HEK293 (cell line): ENCODE data around the gene SIGLEC8.

Experiments
- BCL11A ChIP-seq: fragments of 450-650 bp; formaldehyde crosslinking; IDR thresholded peaks from 2 replicates; pipeline ENCODE4 v1.5.1; 2016; ENCODE audit warnings: low read depth, missing biosample characterization, missing genetic modification characterization
- KLF16 ChIP-seq: fragments of 450-650 bp; formaldehyde crosslinking; IDR thresholded peaks from 2 replicates; pipeline ENCODE4 v1.5.1; 2017; ENCODE audit warnings: missing biosample characterization, missing genetic modification characterization
- KLF9 ChIP-seq: fragments of 450-650 bp; formaldehyde crosslinking; IDR thresholded peaks from 2 replicates; pipeline ENCODE4 v1.5.1; 2016; ENCODE audit warnings: missing biosample characterization, missing genetic modification characterization, low read depth
- PRDM4 ChIP-seq: fragments of 450-650 bp; formaldehyde crosslinking; IDR thresholded peaks from 2 replicates; pipeline ENCODE4 v1.5.1; 2017; ENCODE audit warnings: missing biosample characterization, missing genetic modification characterization
- REST ChIP-seq: fragments of 450-650 bp; formaldehyde crosslinking; IDR thresholded peaks from 2 replicates; pipeline ENCODE4 v1.5.1; 2016; ENCODE audit warnings: missing biosample characterization, missing genetic modification characterization
- ZBTB11 ChIP-seq: fragments of 450-650 bp; formaldehyde crosslinking; conservative IDR thresholded peaks from 2 replicates; pipeline ENCODE4 v1.5.1; 2016; ENCODE audit warnings: low read depth, missing biosample characterization, missing genetic modification characterization
- ZNF169 ChIP-seq: fragments of 450-650 bp; formaldehyde crosslinking; IDR thresholded peaks from 2 replicates; pipeline ENCODE4 v1.5.1; 2016; ENCODE audit warnings: missing biosample characterization, missing genetic modification characterization
- ZNF555 ChIP-seq: fragments of 450-650 bp; formaldehyde crosslinking; conservative IDR thresholded peaks from 2 replicates; pipeline ENCODE4 v1.5.1; 2017; ENCODE audit warnings: missing biosample characterization, mild to moderate bottlenecking, missing genetic modification characterization, inconsistent platforms
- ZNF768 ChIP-seq: fragments of 450-650 bp; formaldehyde crosslinking; IDR thresholded peaks from 2 replicates; pipeline ENCODE4 v1.5.1; 2018; ENCODE audit warnings: missing biosample characterization, mild to moderate bottlenecking, missing genetic modification characterization
- ZSCAN30 ChIP-seq: fragments of 450-650 bp; IDR thresholded peaks from 2 replicates; pipeline ENCODE4 v1.5.1; 2018; ENCODE audit warnings: missing biosample characterization, mild to moderate bottlenecking, missing genetic modification characterization, moderate library complexity
- TF ChIP-seq, protein P1 (sequence below): fragments of 450-650 bp; formaldehyde crosslinking; IDR thresholded peaks from 2 replicates; pipeline ENCODE4 v1.5.1; 2016; ENCODE audit warnings: missing biosample characterization, missing genetic modification characterization
- TF ChIP-seq, protein P2 (sequence below): sonication (generic); formaldehyde crosslinking; IDR thresholded peaks from 2 replicates; pipeline ENCODE4 v1.8.1; 2022; ENCODE audit warnings: mild to moderate bottlenecking, moderate library complexity, missing genetic modification reagents
- TF ChIP-seq, protein P3 (sequence below): fragments of 450-650 bp; formaldehyde crosslinking; IDR thresholded peaks from 2 replicates; pipeline ENCODE4 v1.5.1; 2017; ENCODE audit warnings: missing biosample characterization, mild to moderate bottlenecking, missing genetic modification characterization, moderate library complexity

- TF ChIP-seq, protein P1, sequence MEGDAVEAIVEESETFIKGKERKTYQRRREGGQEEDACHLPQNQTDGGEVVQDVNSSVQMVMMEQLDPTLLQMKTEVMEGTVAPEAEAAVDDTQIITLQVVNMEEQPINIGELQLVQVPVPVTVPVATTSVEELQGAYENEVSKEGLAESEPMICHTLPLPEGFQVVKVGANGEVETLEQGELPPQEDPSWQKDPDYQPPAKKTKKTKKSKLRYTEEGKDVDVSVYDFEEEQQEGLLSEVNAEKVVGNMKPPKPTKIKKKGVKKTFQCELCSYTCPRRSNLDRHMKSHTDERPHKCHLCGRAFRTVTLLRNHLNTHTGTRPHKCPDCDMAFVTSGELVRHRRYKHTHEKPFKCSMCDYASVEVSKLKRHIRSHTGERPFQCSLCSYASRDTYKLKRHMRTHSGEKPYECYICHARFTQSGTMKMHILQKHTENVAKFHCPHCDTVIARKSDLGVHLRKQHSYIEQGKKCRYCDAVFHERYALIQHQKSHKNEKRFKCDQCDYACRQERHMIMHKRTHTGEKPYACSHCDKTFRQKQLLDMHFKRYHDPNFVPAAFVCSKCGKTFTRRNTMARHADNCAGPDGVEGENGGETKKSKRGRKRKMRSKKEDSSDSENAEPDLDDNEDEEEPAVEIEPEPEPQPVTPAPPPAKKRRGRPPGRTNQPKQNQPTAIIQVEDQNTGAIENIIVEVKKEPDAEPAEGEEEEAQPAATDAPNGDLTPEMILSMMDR (tag by site-specific recombination) = no peak
- TF ChIP-seq KLF9 (no peak), ZNF768 (tag by site-specific recombination) (no peak), BCL11A (tag by site-specific recombination) (no peak), ZSCAN30 (no peak), ZNF555 (tag by site-specific recombination) (no peak), REST (tag by site-specific recombination) (no peak), ZBTB11 (tag by site-specific recombination) (no peak), PRDM4 (tag by site-specific recombination) (no peak), KLF16 (tag by site-specific recombination) (no peak), ZNF169 (tag by site-specific recombination) (no peak)
- TF ChIP-seq, protein P2, sequence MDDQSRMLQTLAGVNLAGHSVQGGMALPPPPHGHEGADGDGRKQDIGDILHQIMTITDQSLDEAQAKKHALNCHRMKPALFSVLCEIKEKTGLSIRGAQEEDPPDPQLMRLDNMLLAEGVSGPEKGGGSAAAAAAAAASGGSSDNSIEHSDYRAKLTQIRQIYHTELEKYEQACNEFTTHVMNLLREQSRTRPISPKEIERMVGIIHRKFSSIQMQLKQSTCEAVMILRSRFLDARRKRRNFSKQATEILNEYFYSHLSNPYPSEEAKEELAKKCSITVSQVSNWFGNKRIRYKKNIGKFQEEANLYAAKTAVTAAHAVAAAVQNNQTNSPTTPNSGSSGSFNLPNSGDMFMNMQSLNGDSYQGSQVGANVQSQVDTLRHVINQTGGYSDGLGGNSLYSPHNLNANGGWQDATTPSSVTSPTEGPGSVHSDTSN (CRISPR knock-in tag) = no peak
- TF ChIP-seq, protein P3, sequence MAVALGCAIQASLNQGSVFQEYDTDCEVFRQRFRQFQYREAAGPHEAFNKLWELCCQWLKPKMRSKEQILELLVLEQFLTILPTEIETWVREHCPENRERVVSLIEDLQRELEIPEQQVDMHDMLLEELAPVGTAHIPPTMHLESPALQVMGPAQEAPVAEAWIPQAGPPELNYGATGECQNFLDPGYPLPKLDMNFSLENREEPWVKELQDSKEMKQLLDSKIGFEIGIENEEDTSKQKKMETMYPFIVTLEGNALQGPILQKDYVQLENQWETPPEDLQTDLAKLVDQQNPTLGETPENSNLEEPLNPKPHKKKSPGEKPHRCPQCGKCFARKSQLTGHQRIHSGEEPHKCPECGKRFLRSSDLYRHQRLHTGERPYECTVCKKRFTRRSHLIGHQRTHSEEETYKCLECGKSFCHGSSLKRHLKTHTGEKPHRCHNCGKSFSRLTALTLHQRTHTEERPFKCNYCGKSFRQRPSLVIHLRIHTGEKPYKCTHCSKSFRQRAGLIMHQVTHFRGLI (tag by site-specific recombination) = no peak
Measured at GRCh38 chr19:51468545-51468920, 10.3 kb upstream of the SIGLEC8 start.
